Measurements from ENCODE around the gene PPP1R14D.
"Not testable (repeated sequence)": the region's sequence is repeated elsewhere in the genome, so short reads cannot be mapped to it uniquely, and the experiment has no call there.

Gene PPP1R14D, protein sequence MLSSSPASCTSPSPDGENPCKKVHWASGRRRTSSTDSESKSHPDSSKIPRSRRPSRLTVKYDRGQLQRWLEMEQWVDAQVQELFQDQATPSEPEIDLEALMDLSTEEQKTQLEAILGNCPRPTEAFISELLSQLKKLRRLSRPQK

GRCh38 chr15:40828447-40829036 is at the start of gene PPP1R14D:
TSS of gene PPP1R14D (minus strand) at chr15:40828708. CDS start at chr15:40828641, 67 bp downstream.
- no peak for DNase-seq (ENCODE audit: low read depth in 2 of 2)

DNA sequence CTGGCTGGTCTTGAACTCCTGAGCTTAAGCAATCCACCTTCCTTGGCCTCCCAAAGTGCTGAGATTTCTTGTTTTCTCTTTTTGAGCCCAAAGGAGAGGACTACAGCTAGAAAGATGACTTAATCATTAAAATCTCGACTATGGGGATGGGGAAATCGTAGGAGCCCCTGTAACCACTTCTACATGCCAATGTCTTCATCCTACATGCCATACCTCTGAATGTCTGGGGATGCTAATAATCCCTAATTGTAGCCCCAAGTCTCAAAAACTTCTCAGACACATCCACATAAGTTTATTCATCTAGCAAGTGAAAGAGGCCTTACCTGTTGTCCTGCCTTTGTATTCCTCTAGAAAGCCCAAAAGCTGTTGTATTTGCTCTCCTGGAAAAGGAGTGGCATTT is 49.2 kb upstream of the PPP1R14D start:
- DNase-seq (ENCODE audit: low read depth in 2 of 2): no peak

DNA sequence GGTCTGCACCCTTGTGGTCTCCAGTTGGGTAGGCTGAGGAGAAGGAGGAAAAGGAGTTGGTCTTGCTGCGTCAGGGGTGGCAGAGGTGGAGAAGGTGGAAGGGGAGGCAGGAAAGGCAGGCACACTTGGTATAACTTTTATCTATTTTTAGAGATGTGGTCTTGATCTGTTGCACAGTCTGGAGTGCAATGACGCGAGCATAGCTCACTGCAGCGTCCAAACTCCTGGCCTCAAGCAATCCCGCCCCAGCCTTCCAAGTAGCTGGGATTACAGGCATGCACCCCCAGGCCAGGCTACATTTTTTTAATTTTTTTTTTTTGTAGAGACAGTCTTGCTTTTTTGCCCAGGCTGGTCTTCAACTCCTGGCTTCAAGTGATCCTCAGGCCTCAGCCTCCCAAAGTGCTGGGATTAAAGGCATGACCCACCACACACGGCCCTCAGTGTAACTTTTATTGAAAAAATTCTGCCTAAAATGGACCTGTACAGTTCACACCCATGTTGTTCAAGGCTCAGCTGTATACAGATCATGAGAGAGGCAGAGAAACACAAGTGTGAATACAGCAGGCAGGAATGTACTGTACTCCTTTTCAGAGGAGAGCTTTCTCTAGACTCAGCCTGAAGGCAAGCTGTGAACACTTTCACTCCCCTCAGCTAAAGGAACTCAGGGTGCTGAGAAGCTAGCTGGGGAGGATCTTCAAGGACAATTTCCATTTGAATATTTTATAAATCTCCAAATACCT is 47.7 kb upstream of the PPP1R14D start:
- no peak for DNase-seq (ENCODE audit: low read depth in 2 of 2)

DNA sequence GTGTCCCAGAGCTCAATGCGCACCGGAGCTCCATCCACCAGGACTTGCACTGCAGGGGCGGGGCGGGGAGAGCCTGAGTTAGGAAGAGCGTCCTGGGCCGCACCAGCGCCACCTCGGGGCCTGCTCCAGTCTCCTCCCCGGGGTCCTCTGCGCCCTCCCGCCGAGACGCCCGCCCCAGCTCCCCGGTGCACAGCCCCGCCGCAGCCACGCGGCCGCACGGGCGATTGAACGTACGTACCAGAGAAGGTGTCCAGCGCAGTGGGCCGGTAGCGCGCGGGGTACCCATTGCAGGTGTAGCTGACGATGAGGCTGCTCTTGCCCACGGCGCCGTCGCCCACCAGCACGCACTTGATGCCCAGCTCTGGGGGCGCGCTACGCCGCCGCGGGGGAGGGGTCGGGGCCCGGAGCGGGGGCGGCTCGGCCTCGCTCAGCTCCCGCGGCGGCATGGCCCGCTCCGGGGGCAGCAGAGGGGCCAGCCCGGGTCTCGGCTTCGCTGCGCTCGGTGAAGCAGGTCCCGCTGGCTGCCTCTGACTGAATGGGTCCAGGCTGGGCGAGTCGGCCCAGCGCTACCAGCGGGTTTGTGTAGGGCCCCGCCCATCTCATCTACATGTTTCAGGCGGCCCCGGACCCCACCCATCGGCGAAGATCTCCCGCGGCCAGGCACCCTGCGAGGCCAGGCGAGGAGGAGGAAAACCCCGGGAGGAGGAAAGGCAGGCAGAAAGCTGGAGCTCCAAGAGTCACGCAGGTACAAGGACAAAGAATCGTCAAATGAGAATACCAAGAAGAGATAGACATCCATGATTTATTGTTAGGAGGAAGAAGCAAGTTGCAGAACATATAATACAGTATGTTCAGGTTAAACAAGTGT is 45.4 kb upstream of the PPP1R14D start, which contains the start of gene RHOV:
RHOV (minus strand) TSS at position 541 of the 868 bp plus-strand sequence; CDS start at position 446, 95 bp downstream.
- DNase-seq (ENCODE audit: low read depth in 2 of 2): peak; percentile 20 to 24

GRCh38 chr15:40872791-40873693 is 44.5 kb upstream of the PPP1R14D start:
- no peak for DNase-seq (ENCODE audit: low read depth in 2 of 2)

DNA sequence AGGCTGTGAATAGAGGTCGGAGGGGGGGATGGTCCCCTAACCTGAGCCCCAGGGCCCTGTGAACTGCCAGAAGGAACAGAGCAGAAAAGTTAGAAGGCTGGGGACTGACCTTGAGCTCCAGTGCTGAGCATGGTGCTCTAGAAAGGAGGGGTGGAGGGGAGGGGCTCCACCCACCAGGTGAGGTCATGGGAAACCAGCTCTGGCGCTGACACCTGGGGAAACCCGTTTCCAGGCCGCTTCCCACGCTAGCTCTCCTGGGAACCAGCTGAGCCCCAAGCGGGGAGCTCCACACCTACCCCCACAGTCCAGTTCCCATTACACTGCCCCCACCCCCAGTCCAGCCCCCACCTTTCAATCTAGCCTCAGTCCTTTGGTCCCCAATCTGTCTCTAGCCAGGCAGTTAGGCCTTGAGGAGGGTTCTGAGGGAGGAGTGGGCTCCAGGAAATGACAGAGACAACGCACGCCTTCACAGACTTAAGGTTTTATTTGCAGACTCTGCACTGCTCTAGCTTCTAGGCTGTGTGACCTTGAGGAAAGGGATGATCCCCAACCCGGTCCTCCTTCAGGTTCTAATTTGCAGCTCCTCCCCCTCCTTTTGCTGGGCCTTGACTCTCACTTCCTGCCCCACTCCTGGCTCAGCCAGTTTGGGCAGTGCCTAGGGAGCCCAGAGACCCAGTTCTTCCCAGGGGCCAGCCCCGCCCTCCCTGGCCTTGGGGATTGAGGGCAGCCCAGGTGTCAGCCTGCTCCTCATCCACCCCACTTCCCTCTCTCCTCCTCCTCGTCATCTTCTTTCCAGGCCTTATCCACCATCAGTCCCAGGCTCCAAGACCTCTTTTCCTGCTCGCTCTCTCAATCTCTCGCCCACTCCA is 43.5 kb upstream of the PPP1R14D start:
- no peak for DNase-seq (ENCODE audit: low read depth in 2 of 2)

DNA sequence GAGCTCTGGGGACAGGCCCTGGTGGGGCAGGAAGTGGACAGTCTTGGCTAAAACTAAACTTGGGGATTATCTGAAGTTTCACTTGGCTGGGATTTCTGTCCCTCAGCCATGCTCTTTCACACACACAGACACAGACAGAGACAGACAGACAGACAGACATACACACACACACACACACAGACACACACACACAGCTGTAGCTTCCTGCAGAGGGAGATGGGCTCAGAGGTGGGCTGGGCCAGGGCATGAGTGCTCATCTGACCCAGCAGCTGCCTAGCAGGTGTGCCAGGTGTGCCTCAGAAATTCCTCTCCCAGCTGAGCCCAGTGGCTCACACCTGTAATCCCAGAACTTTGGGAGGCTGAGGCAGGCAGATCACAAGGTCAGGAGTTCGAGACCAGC is 42.2 kb upstream of the PPP1R14D start:
- no peak for DNase-seq (ENCODE audit: low read depth in 2 of 2)

DNA sequence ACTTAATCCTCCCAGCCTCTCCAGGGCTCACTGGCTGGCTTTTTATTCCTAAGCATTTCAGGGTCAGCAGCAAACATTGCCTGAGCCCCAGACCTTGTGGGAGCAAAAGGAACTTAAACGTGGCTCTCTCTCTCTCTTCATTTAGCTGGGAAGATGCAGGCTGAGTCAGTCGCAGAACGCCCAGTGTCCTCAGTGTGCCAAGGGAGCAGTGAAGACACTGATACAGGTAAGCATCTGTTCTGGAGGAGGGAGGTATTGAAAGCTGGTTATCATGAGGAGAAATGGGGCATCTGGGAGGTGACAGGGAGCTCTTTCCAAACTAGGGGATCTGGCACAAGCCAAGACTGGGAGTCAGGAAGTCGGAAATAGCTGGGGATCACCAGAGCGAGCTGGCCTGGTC is 41.2 kb upstream of the PPP1R14D start:
- DNase-seq (ENCODE audit: low read depth in 2 of 2): no peak

DNA sequence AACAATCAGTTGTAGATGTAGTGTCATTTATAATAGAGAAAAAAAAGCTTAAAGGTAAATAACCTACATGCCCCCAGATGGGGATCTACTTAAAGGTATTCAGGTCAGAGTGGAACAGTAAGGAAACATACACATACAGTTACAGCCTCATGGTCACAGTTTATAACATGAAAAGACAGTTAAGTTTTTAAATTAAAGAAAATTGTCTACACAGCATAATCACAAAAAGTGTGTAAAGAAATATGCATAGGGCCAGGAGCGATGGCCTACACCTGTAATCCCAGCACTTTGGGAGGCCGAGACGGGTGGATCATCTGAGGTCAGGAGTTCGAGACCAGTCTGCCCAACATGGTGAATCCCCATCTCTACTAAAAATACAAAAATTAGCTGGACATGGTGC is 38.7 kb upstream of the PPP1R14D start:
- no peak for DNase-seq (ENCODE audit: low read depth in 2 of 2)

GRCh38 chr15:40863660-40864270 is 35.3 kb upstream of the PPP1R14D start:
- DNase-seq (ENCODE audit: low read depth in 2 of 2): no peak

DNA sequence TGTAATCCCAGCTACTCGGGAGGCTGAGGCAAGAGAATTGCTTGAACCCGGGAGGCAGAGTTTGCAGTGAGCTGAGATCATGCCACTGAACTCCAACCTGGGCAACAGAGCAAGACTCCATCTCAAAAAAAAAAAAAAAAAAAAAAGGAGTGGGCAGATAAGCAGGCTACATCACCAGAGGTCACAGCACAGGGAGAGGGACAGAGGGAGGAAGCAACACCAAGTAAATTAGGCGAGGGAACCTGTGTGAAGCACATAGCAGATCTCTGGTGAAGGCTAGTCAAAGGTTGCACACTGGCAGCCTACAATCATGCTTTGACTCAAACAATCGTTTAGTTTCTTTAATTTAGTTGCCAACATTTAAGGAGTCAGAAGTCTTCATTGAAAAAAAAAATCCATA is 32.6 kb upstream of the PPP1R14D start:
- not testable (repeated sequence) for DNase-seq (ENCODE audit: low read depth in 2 of 2)

- DNase-seq (ENCODE audit: low read depth in 2 of 2): peak; percentile 51 to 59
Observed at GRCh38 chr15:40859206-40859851, 30.8 kb upstream of the PPP1R14D start.

GRCh38 chr15:40858706-40859105 is 30.2 kb upstream of the PPP1R14D start:
- no peak for DNase-seq (ENCODE audit: low read depth in 2 of 2)

GRCh38 chr15:40857601-40858341 is 29.3 kb upstream of the PPP1R14D start:
- DNase-seq (ENCODE audit: low read depth in 2 of 2): peak; percentile 43 to 63

- no peak for DNase-seq (ENCODE audit: low read depth in 2 of 2)
Observed at GRCh38 chr15:40856746-40857145, 28.2 kb upstream of the PPP1R14D start.

- DNase-seq (ENCODE audit: low read depth in 2 of 2): no peak
Observed at GRCh38 chr15:40855706-40856234, 27.3 kb upstream of the PPP1R14D start.

DNA sequence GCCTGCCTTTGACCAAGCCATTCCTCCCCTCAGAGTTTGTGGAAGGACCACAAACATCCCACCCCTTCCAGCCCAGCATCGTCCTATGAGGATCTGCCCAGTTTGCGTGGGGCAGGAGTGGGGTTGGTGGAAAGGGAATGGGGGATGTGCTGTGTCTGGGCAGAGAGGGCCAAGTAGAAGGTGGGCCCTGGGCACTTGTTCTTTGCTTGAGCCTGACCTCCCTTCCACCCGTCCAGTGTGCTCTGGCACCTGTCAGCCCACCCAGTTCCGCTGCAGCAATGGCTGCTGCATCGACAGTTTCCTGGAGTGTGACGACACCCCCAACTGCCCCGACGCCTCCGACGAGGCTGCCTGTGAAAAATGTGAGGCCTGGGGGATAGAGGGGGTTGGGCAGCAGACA is 25.7 kb upstream of the PPP1R14D start:
- DNase-seq (ENCODE audit: low read depth in 2 of 2): no peak

DNA sequence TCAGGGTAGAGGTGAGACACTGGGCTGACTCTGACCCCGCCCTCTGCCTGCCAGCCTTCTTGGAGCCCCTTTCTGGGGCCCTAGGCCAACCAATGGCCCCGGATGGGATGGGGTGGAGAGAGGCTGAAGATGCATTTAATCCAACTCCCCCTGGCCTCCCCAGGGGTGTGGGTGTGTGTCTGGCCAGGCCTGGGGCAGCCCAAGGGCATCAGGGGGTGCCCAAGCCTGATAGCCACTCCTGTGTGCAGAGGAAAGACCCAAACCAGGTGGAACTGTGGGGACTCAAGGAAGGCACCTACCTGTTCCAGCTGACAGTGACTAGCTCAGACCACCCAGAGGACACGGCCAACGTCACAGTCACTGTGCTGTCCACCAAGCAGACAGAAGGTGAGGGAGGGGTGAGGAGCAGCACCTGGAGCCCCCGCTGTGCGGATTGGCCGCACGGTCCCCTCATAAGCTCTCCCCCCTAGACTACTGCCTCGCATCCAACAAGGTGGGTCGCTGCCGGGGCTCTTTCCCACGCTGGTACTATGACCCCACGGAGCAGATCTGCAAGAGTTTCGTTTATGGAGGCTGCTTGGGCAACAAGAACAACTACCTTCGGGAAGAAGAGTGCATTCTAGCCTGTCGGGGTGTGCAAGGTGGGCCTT is 24.9 kb upstream of the PPP1R14D start:
- no peak for DNase-seq (ENCODE audit: low read depth in 2 of 2)

All from activated CD8-positive, alpha-beta memory T cell treated with anti-CD3 and anti-CD28 coated beads for 4 hours (primary cell).